Prostate gland (tissue), 2 donors: ENCODE results near the gene IL21. TPM values are rescaled to one million over a fixed set of nuclear protein-coding genes. Genes with fewer than 3 reads are reported as not detected.

Experiments used
- DNase-seq: peaks from one replicate; pipeline ENCODE4 v3.0.0-alpha.2; 2019; ENCODE audit warnings: low spot score
- H3K27ac ChIP-seq, 2 donors: fragments of 200-600 bp; sonication (generic); 2 replicates each; pipeline ENCODE4 v1.5.1; 2017 to 2019
- H3K27me3 ChIP-seq: fragments of 200-600 bp; sonication (generic); replicated peaks from 2 replicates; pipeline ENCODE4 v1.5.1; 2019; ENCODE audit not compliant: insufficient read depth
- H3K36me3 ChIP-seq, 2 donors: fragments of 200-600 bp; sonication (generic); 1 replicate in 1 of 2; 2 replicates in 1 of 2; pipeline versions ENCODE4 v1.5.1 to v1.8.1; 2017 to 2019
- H3K4me1 ChIP-seq: fragments of 200-600 bp; sonication (generic); replicated peaks from 2 replicates; pipeline ENCODE4 v1.5.1; 2019
- H3K4me3 ChIP-seq, 2 donors: fragments of 200-600 bp; sonication (generic); 2 replicates each; pipeline ENCODE4 v1.5.1; 2017 to 2019
- H3K9me3 ChIP-seq: fragments of 200-600 bp; sonication (generic); 2 replicates; pipeline ENCODE4 v1.5.1; 2017
- CTCF ChIP-seq, 4 experiments: fragments of 200-600 bp in 2 of 4; fragments of 450-650 bp in 2 of 4; sonication (generic) in 2 of 4; IDR thresholded peaks; 1 replicate in 3 of 4; 2 replicates in 1 of 4; pipeline ENCODE4 v1.5.1; 2016 to 2019; ENCODE audit warnings: antibody characterized with exemption in 4 of 4, mild to moderate bottlenecking in 2 of 4, moderate library complexity in 2 of 4
- POLR2A ChIP-seq: fragments of 450-650 bp; IDR thresholded peaks from one replicate; pipeline ENCODE4 v1.6.1; 2016; ENCODE audit warnings: antibody characterized with exemption, mild to moderate bottlenecking
- POLR2AphosphoS5 ChIP-seq: sonication (generic); formaldehyde crosslinking; IDR thresholded peaks from one replicate; pipeline ENCODE4 v1.6.1; 2017; ENCODE audit warnings: antibody characterized with exemption
- WGBS: methylation state at CpG from one replicate; pipeline ENCODE4 v1.1.5; 2018; 5-methylcytosine and 5-hydroxymethylcytosine counted together
- intact Hi-C: fragments of 100-400 bp; cut with DNase I; formaldehyde crosslinking; loops from one replicate; pipeline ENCODE4 v1.14.2; 2022
- total RNA-seq, 2 donors: library from RNA; depleted of rRNA; stranded (reverse); fragments of >200 nt; gene quantifications; one replicate each; pipeline ENCODE4 v1.1.0, GENCODE V29; 2016

Gene IL21
- total RNA-seq, 2 donors from 2014 or later, result not detected

DNA sequence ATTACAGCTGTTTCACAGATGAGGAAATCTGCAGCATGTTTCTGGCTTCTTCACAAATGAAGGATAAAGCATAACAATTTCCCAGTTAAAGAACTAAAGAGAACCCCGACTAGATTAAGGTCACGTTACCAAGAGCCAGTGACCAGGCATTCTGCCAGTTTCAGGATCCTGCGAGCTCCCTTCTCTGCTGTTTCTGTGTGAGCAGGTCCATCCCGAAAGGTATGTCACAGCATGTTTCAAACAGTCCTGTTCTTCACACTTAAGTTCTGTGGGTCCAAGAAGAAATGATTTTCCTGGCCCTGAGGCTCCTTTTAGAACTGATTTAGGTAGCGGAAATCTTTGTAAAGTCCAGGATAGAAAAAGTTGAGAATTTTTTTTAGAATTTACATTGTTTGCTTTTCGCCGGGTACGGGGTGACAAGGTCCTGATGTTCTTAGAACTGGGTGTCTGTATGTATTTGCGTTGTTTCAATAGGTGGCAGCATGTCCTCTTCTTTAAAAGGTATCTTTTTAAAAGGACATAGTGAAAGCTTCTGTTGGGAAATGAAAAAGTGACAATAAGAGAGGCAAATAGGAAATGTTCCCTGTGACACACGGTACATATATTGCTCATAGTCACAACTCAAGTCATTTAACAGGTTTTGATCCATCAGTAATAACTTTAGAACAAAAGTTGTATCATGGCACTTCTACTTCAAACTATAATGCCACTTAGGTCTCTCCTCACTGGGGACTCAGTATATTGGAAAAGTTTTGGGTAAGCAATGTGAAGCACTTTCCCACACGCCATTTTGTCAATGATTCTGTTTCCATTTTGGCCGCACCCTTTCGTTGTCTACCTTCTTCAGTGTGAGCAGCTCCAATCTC, 18.4 kb downstream of the IL21 start:
- WGBS, result 28% methylated on average over 13 of the region's 13 CpGs
- Histone ChIP-seq H3K27ac (no peak overlapping the region), H3K9me3 (no peaks in the 10 kb centered on the region), H3K4me3 (no peak overlapping the region), H3K36me3 (no peaks in the 10 kb centered on the region), H3K4me1 (no peaks in the 10 kb centered on the region), H3K27me3 (no peaks in the 10 kb centered on the region)
- intact Hi-C loops, result loop anchor here (5.0 kb wide), 2 partner anchors 115 to 325 kb away; no protein-coding TSS in a partner anchor
- peak; percentile 8 for DNase-seq
- peak in 3 of 4 experiments; percentile 25 to 47 (median 41) for TF ChIP-seq CTCF (IDR thresholded peaks at IDR 0.05)
- TF ChIP-seq POLR2A, result no peak
- no peak for TF ChIP-seq POLR2AphosphoS5

DNA sequence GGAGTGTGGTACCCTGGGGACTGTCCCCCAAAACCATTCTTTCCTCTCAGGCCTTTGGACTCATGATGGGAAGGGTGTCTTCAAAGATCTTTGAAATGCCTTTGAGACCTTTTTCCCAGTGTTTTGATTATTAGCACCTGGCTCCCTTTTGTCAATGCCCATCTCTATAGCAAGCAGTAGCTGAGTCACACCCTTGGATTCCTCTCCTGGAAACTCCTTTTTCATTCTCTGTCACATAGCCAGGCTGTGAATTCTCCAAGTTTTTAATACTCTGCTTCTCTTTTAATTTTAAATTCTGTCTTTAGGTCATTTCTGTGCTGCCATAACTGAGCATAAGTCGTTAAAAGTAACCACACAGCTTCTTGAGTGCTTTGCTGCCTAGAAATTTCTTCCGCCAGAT, 29.7 kb downstream of the IL21 start:
- WGBS, result 88% methylated on average over 2 of the region's 2 CpGs

DNA sequence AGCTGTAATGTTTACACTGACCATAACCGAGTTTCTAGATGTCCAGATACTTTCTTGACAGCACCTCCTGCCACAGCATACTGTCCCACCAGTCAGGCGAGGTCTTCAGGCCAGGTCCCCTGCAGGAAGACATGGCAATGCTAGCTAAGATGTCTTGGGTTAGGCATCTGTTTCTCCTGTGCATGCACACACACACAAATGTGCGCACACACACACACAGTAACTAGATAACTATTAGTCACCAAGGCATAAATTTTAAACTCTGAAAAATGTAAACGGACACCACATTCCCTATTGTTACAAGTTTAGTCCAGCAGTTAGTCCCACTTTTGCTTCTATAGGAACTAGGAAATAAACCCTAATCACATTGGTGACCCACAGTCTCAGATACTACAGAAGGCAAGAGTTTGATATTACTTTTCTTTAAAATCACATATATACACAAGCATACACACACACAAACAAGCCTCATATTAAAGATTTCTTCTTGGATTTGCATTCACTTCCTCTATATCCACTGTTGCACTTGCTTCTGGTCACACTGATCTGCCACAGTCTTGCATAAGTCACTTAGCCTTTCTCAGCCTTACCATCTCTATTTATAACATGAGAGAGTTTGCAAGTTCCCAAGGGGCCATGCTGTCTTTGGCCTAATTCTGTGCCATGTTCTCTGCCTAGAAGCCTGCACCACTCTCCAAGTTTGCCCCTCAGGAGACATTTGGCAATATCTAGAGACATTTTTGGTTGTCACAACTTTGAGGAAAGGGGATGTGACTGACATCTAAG, 32.2 kb downstream of the IL21 start:
- no peaks in the 10 kb centered on the region for H3K4me1 ChIP-seq
- H3K27ac ChIP-seq, result no peak overlapping the region
- TF ChIP-seq POLR2AphosphoS5 (no peak), CTCF (IDR thresholded peaks at IDR 0.05) (no peak), POLR2A (no peak)
- WGBS, result 66% methylated on average over 4 of the region's 4 CpGs
- no peak overlapping the region for H3K4me3 ChIP-seq
- H3K9me3 ChIP-seq, result no peaks in the 10 kb centered on the region
- no peaks in the 10 kb centered on the region for H3K27me3 ChIP-seq
- H3K36me3 ChIP-seq, result no peaks in the 10 kb centered on the region
- no peak for DNase-seq
- intact Hi-C loops, result no loop called here

More for the DNA sequence above, 29.7 kb downstream of the IL21 start:
- intact Hi-C loops, result no loop called here
- H3K36me3 ChIP-seq, result no peaks in the 10 kb centered on the region
- DNase-seq, result no peak
- H3K4me1 ChIP-seq, result no peaks in the 10 kb centered on the region
- H3K9me3 ChIP-seq, result no peaks in the 10 kb centered on the region
- TF ChIP-seq POLR2A (no peak), CTCF (IDR thresholded peaks at IDR 0.05) (no peak), POLR2AphosphoS5 (no peak)
- no peak overlapping the region for H3K4me3 ChIP-seq
- no peak overlapping the region for H3K27ac ChIP-seq
- no peaks in the 10 kb centered on the region for H3K27me3 ChIP-seq

DNA sequence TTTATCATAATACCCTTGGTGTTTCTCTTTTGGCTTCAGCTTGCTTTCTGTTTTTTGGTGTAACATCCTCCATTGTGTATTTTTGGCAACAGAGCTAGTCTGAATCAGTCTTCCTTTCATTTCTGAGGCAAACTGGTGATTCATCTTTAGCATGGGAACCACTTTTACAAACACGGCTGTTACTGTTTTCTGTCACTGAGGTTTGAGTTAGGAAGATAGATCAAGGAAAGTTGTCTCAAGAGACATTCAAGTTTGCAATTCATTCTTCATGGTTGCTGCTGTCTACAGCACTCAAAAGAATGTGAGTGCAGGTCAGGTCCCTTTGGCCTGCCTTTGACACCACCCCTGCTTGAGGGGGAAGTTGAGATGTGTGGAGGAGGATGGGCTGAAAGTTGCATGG, 36.3 kb downstream of the IL21 start:
- TF ChIP-seq CTCF (IDR thresholded peaks at IDR 0.05), result no peak
- no peak for TF ChIP-seq POLR2AphosphoS5
- no peak for TF ChIP-seq POLR2A
- Histone ChIP-seq H3K27ac (no peak overlapping the region), H3K9me3 (no peaks in the 10 kb centered on the region), H3K27me3 (no peaks in the 10 kb centered on the region), H3K4me1 (no peaks in the 10 kb centered on the region), H3K36me3 (no peaks in the 10 kb centered on the region), H3K4me3 (no peak overlapping the region)
- DNase-seq, result no peak
- intact Hi-C loops, result no loop called here
- 10% methylated on average over 1 of the region's 1 CpG for WGBS
